K562 (cell line): Measurements from ENCODE around the gene ACTL9. TPM values are rescaled to one million over a fixed set of nuclear protein-coding genes. Genes with fewer than 3 reads are reported as not detected.

Experiments
- ATF1 ChIP-seq, 2 experiments: fragments of 450-650 bp in 1 of 2; IDR thresholded peaks; 2 replicates each; pipeline ENCODE4 v1.6.1; 2016; ENCODE audit warnings: missing compliant biosample characterization in 1 of 2, missing genetic modification characterization in 1 of 2
- BRF1 ChIP-seq: IDR thresholded peaks from 3 replicates; pipeline ENCODE4 v1.6.1; 2011; ENCODE audit warnings: borderline replicate concordance, mild to moderate bottlenecking; ENCODE audit not compliant: insufficient read length; ENCODE audit errors: extremely low read depth
- CBX3 ChIP-seq, 2 experiments: IDR thresholded peaks; 1 replicate in 1 of 2; 2 replicates in 1 of 2; pipeline ENCODE4 v1.6.1; 2012; ENCODE audit warnings: inconsistent platforms in 2 of 2, low read length in 2 of 2, borderline replicate concordance in 1 of 2, control low read depth in 1 of 2
- CEBPG ChIP-seq, 3 experiments: fragments of 200-800 bp in 1 of 3; sonication (Bioruptor generic) in 1 of 3; sonication (generic) in 1 of 3; formaldehyde crosslinking in 1 of 3; IDR thresholded peaks in 2 of 3; conservative IDR thresholded peaks in 1 of 3; 2 replicates each; pipeline versions ENCODE4 v1.6.1 to v1.8.0; 2016 to 2022; ENCODE audit warnings: missing compliant biosample characterization in 2 of 3, missing genetic modification characterization in 2 of 3, mild to moderate bottlenecking in 1 of 3, missing genetic modification reagents in 1 of 3
- ELF2 ChIP-seq: fragments of 250-450 bp; sonication (Bioruptor Pico); IDR thresholded peaks from 2 replicates; pipeline ENCODE4 v1.5.0; 2021; ENCODE audit warnings: mild to moderate bottlenecking
- EP300 ChIP-seq: IDR thresholded peaks from 2 replicates; pipeline ENCODE4 v1.6.1; 2012; ENCODE audit warnings: low read length, improper control_type of control experiment
- ETV5 ChIP-seq: sonication (generic); formaldehyde crosslinking; IDR thresholded peaks from 2 replicates; pipeline ENCODE4 v1.4.0; 2020; ENCODE audit warnings: low read depth, mild to moderate bottlenecking, missing genetic modification reagents
- EZH2 ChIP-seq: IDR thresholded peaks from 2 replicates; pipeline ENCODE4 v1.6.1; 2012; ENCODE audit warnings: low read depth, mild to moderate bottlenecking, inconsistent platforms, low read length, borderline replicate concordance
- GABPA ChIP-seq: fragments of 200-800 bp; sonication (Bioruptor generic); conservative IDR thresholded peaks from 2 replicates; pipeline ENCODE4 v1.6.1; 2016; ENCODE audit warnings: low read depth, missing genetic modification characterization, missing compliant biosample characterization
- GATA2 ChIP-seq: sonication (generic); formaldehyde crosslinking; IDR thresholded peaks from 2 replicates; pipeline ENCODE4 v1.4.0; 2020; ENCODE audit warnings: mild to moderate bottlenecking, missing genetic modification reagents
- HNRNPL ChIP-seq: fragments of 200-400 bp; formaldehyde crosslinking; IDR thresholded peaks from 2 replicates; pipeline ENCODE4 v1.6.1; 2017; ENCODE audit warnings: low read depth, mild to moderate bottlenecking, low read length
- JUN ChIP-seq, 2 experiments: sonication (generic) in 1 of 2; formaldehyde crosslinking in 1 of 2; IDR thresholded peaks; 2 replicates each; pipeline versions ENCODE4 v1.6.1 to v1.8.0; 2012 to 2022; ENCODE audit warnings: borderline replicate concordance in 2 of 2, mild to moderate bottlenecking in 2 of 2, improper control_type of control experiment in 1 of 2, low read depth in 1 of 2, low read length in 1 of 2, missing genetic modification reagents in 1 of 2
- KDM2B ChIP-seq: fragments of 250-450 bp; sonication (Bioruptor Pico); IDR thresholded peaks from 2 replicates; pipeline ENCODE4 v1.8.0; 2021; ENCODE audit warnings: mild to moderate bottlenecking, moderate library complexity
- KDM4B ChIP-seq, 2 experiments: fragments of 450-650 bp in 1 of 2; sonication (generic) in 1 of 2; IDR thresholded peaks; 2 replicates each; pipeline ENCODE4 v1.6.1; 2016 to 2017; ENCODE audit warnings: borderline replicate concordance in 2 of 2, antibody characterized with exemption in 1 of 2, low read depth in 1 of 2, mild to moderate bottlenecking in 1 of 2
- MTA3 ChIP-seq: fragments of 450-650 bp; formaldehyde crosslinking; IDR thresholded peaks from 2 replicates; pipeline ENCODE4 v1.6.1; 2017; ENCODE audit warnings: mild to moderate bottlenecking, borderline replicate concordance
- NFYB ChIP-seq: IDR thresholded peaks from 2 replicates; pipeline ENCODE4 v1.6.1; 2011; ENCODE audit warnings: mild to moderate bottlenecking, moderate library complexity; ENCODE audit not compliant: insufficient read length; ENCODE audit errors: extremely low read depth
- RAD51 ChIP-seq: fragments of 450-650 bp; IDR thresholded peaks from 2 replicates; pipeline ENCODE4 v1.7.1; 2016; ENCODE audit warnings: low read depth, mild to moderate bottlenecking, borderline replicate concordance
- SMARCC2 ChIP-seq: fragments of 450-650 bp; IDR thresholded peaks from 2 replicates; pipeline ENCODE4 v1.6.1; 2017; ENCODE audit warnings: antibody characterized with exemption, moderate library complexity, mild to moderate bottlenecking, low read depth
- SREBF2 ChIP-seq: sonication (generic); formaldehyde crosslinking; IDR thresholded peaks from 2 replicates; pipeline ENCODE4 v1.4.0; 2020; ENCODE audit warnings: mild to moderate bottlenecking, missing genetic modification reagents
- TCF7 ChIP-seq: sonication (generic); IDR thresholded peaks from 2 replicates; pipeline ENCODE4 v1.6.1; 2016; ENCODE audit warnings: antibody characterized with exemption, borderline replicate concordance
- ZNF3 ChIP-seq: fragments of 250-450 bp; sonication (Bioruptor Pico); IDR thresholded peaks from 2 replicates; pipeline ENCODE4 v1.5.0; 2021; ENCODE audit warnings: mild to moderate bottlenecking, moderate library complexity
- ZNF431 ChIP-seq: sonication (generic); formaldehyde crosslinking; IDR thresholded peaks from 2 replicates; pipeline ENCODE4 v1.8.0; 2022; ENCODE audit warnings: mild to moderate bottlenecking, missing genetic modification reagents
- ZNF584 ChIP-seq: fragments of 200-800 bp; sonication (Bioruptor generic); IDR thresholded peaks from 2 replicates; pipeline ENCODE4 v1.6.1; 2016; ENCODE audit warnings: low read depth, mild to moderate bottlenecking, missing genetic modification characterization, missing compliant biosample characterization
- polyA plus RNA-seq, 8 experiments: library from polyadenylated mRNA; depleted of rRNA in 4 of 8; stranded (reverse) in 5 of 8; unstranded in 3 of 8; fragments of >200 nt; fragmentation: Nextera tagmentation in 2 of 8; fragmentation: Illumina TruSeq in 1 of 8; extraction: Ambion mirVana in 2 of 8; extraction: Trizol in 1 of 8; gene quantifications; 2 replicates each; pipeline versions ENCODE4 v1.2.1 to v1.2.3, GENCODE V29; 2011 to 2014; ENCODE audit warnings: inconsistent platforms in 1 of 8, missing spikeins in 1 of 8
- total RNA-seq, 7 experiments: library from RNA; depleted of rRNA in 6 of 7; stranded (reverse); fragments of >200 nt in 6 of 7; fragmentation: Illumina TruSeq in 2 of 7; extraction: Trizol in 2 of 7; gene quantifications; 2 replicates each; pipeline versions ENCODE4 v1.2.1 to v1.2.3, GENCODE V29; 2011 to 2021; ENCODE audit warnings: low replicate concordance in 1 of 7
- TF ChIP-seq, protein P1 (sequence below), 3 experiments: fragments of 200-800 bp in 1 of 3; fragments of 250-450 bp in 1 of 3; fragments of 450-650 bp in 1 of 3; sonication (Bioruptor Pico) in 1 of 3; sonication (Bioruptor generic) in 1 of 3; formaldehyde crosslinking in 1 of 3; IDR thresholded peaks; 2 replicates each; pipeline versions ENCODE4 v1.6.1 to v1.8.0; 2016 to 2022; ENCODE audit warnings: mild to moderate bottlenecking in 2 of 3, missing genetic modification characterization in 2 of 3, missing compliant biosample characterization in 1 of 3, moderate library complexity in 1 of 3

ACTL9 gene
- total and polyA plus RNA-seq, 9 of the 15 experiments (the other 6 are each of a cell fraction or from before 2014, with no cell fraction given): not detected

GRCh38 chr19:8681345-8682029 lies 17.1 kb downstream of the ACTL9 start (continued):
- TF ChIP-seq CBX3 (IDR thresholded peaks at IDR 0.05; ENCODE audit: borderline replicate concordance in 1 of 2, low read length in 2 of 2) (no peak), EP300 (peak; percentile 59), GATA2 (CRISPR knock-in tag) (no peak; the same call in 1 of the 2 replicates), GABPA (tag) (peak; percentile 47; the same call in 1 of the 2 replicates), SMARCC2 (peak; percentile 31; the same call in 1 of the 2 replicates), SREBF2 (no peak), ZNF3 (CRISPR knock-in tag) (no peak), ELF2 (CRISPR knock-in tag) (no peak), ZNF431 (CRISPR knock-in tag) (no peak), MTA3 (no peak), KDM2B (no peak), BRF1 (no peak), HNRNPL (no peak), JUN (IDR thresholded peaks at IDR 0.05; ENCODE audit: borderline replicate concordance, low read depth, low read length) (peak; percentile 38; the same call in 1 of the 2 replicates), JUN (CRISPR knock-in tag; IDR thresholded peaks at IDR 0.05; ENCODE audit: borderline replicate concordance) (no peak), ZNF584 (CRISPR knock-in tag) (no peak), ETV5 (CRISPR knock-in tag) (peak; percentile 73), NFYB (no peak), KDM4B (IDR thresholded peaks at IDR 0.05; ENCODE audit: borderline replicate concordance in 2 of 2, low read depth in 1 of 2) (no peak), EZH2 (no peak), ATF1 (CRISPR knock-in tag; IDR thresholded peaks at IDR 0.05) (no peak), ATF1 (tag; IDR thresholded peaks at IDR 0.05) (no peak), CEBPG (CRISPR knock-in tag; IDR thresholded peaks at IDR 0.05) (no peak), CEBPG (tag; conservative IDR thresholded peaks at IDR 0.05 in 1 of 2, IDR thresholded peaks at IDR 0.05 in 1 of 2) (peak in 1 of 2 experiments; percentile 85; a peak in 2 of 4 replicates), RAD51 (no peak), TCF7 (no peak)
- TF ChIP-seq, protein P1, sequence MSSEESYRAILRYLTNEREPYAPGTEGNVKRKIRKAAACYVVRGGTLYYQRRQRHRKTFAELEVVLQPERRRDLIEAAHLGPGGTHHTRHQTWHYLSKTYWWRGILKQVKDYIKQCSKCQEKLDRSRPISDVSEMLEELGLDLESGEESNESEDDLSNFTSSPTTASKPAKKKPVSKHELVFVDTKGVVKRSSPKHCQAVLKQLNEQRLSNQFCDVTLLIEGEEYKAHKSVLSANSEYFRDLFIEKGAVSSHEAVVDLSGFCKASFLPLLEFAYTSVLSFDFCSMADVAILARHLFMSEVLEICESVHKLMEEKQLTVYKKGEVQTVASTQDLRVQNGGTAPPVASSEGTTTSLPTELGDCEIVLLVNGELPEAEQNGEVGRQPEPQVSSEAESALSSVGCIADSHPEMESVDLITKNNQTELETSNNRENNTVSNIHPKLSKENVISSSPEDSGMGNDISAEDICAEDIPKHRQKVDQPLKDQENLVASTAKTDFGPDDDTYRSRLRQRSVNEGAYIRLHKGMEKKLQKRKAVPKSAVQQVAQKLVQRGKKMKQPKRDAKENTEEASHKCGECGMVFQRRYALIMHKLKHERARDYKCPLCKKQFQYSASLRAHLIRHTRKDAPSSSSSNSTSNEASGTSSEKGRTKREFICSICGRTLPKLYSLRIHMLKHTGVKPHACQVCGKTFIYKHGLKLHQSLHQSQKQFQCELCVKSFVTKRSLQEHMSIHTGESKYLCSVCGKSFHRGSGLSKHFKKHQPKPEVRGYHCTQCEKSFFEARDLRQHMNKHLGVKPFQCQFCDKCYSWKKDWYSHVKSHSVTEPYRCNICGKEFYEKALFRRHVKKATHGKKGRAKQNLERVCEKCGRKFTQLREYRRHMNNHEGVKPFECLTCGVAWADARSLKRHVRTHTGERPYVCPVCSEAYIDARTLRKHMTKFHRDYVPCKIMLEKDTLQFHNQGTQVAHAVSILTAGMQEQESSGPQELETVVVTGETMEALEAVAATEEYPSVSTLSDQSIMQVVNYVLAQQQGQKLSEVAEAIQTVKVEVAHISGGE (CRISPR knock-in tag; IDR thresholded peaks at IDR 0.05): 0 out of 6 replicates have a peak, but pooled peaks of 1 of the 3 experiments have one; percentile 21
